ENCODE results near the gene DNAAF2.

- TF ChIP-seq CTCF (IDR thresholded peaks at IDR 0.05) (no peak), POLR2A (IDR thresholded peaks at IDR 0.05) (no peak)
These were observed 24.7 kb upstream of the DNAAF2 start for GRCh38 chr14:49659526-49660455.
